ENCODE measurements around the gene VWA2.

VWA2 gene

DNA sequence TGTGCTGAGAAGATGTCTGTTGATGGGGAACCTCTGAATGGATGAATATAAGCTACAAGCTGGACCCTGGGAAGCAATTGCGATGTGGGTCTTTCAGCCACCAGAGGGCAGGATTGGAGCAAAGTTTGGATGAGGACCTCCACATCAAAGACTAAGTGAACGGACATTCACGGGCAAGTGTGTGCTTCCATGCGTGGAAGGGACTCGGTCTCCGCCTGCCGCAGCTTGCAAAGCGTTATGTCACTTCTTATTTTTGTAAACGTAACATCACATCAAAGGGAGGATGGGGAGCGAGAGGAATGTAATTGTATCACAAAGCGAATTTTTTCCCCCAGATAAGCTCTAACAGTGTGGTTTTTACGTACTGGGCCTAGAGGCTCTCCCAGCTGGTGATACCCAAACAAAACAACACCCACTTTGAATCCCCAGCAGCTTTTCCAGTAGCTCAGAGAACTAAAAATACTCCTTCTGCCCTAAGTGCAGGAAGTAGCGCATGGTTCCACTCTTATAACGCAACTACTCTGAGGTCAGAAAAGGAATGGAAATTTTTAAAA, 65.0 kb downstream of the VWA2 start:
- no peaks in the 10 kb centered on the region for H3K36me3 ChIP-seq (ENCODE audit: control insufficient read depth, insufficient read depth, low read length)
- no peaks in the 10 kb centered on the region for H3K27me3 ChIP-seq (ENCODE audit: control insufficient read depth, insufficient read depth, low read length)
- peak overlapping the region; percentile 90 for H3K4me3 ChIP-seq (ENCODE audit: low read depth, low read length)
- no peaks in the 10 kb centered on the region for H3K9me3 ChIP-seq (ENCODE audit: control insufficient read depth, insufficient read depth, low read length)
- H3K9ac ChIP-seq (ENCODE audit: low read depth, low read length): peak overlapping the region; percentile 20
- H3K4me1 ChIP-seq (ENCODE audit: control insufficient read depth, insufficient read depth, low read length): peaks cover 4% of the 10 kb centered on the region

DNA sequence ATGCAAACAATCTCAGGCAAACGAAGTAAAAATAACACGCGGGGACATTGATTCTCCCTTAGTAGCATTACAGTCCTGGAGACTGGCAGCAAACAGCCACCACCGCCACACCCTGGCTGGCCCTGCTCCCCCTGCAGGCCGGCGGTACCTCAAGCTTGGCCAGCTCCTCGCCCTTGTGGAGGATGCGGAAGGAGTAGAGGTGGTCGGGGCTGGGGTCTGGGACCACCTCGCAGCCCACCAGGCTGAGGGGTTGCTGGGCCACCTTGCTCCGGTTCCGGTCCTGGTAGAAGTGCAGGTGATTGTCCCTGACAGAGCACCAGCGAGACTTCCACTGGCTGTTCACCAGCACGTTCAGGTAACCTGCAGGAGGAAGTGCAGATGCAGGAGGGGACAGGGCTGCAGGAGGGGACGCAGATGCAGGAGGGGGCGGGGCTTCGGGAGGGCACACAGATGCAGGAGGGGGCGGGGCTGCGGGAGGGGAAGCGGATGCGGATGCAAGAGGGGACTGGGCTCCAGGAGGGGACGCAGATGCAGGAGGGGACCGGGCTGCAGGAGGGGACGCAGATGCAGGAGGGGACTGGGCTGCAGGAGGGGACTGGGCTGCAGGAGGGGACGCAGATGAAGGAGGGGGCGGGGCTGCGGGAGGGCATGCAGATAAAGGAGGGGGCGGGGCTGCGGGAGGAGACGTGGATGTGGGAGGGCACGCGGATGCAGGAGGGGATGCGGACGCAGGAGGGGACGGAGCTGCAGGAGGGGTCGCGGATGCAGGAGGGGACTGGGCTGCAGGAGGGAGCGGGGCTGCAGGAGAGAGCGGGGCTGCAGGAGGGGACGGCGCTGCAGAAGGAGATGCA, 65.7 kb downstream of the VWA2 start:
- no peaks in the 10 kb centered on the region for H3K27me3 ChIP-seq (ENCODE audit: control insufficient read depth, insufficient read depth, low read length)
- no peaks in the 10 kb centered on the region for H3K9me3 ChIP-seq (ENCODE audit: control insufficient read depth, insufficient read depth, low read length)
- H3K36me3 ChIP-seq (ENCODE audit: control insufficient read depth, insufficient read depth, low read length): no peaks in the 10 kb centered on the region
- H3K9ac ChIP-seq (ENCODE audit: low read depth, low read length): peak overlapping the region; percentile 20
- H3K4me3 ChIP-seq (ENCODE audit: low read depth, low read length): peak overlapping the region; percentile 90
- peaks cover 4% of the 10 kb centered on the region for H3K4me1 ChIP-seq (ENCODE audit: control insufficient read depth, insufficient read depth, low read length)

DNA sequence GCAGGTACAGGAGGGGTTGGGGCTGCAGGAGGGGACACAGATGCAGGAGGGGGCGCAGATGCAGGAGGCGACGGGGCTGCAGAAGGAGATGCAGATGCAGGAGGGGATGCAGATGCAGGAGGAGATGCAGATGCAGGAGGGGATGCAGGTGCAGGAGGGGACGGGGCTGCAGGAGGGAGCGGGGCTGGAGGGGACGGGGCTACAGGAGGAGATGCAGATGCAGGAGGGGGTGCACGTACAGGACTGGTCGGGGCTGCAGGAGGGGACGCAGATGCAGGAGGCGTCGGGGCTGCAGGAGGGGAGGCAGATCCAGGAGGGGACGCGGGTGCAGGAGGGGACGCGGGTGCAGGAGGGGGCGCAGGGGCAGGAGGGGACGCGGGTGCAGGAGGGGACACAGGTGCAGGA, 66.5 kb downstream of the VWA2 start:
- Histone ChIP-seq H3K9ac (ENCODE audit: low read depth, low read length) (no peak overlapping the region), H3K27me3 (ENCODE audit: control insufficient read depth, insufficient read depth, low read length) (no peaks in the 10 kb centered on the region), H3K4me3 (ENCODE audit: low read depth, low read length) (no peak overlapping the region), H3K4me1 (ENCODE audit: control insufficient read depth, insufficient read depth, low read length) (peaks cover 4% of the 10 kb centered on the region), H3K36me3 (ENCODE audit: control insufficient read depth, insufficient read depth, low read length) (no peaks in the 10 kb centered on the region), H3K9me3 (ENCODE audit: control insufficient read depth, insufficient read depth, low read length) (no peaks in the 10 kb centered on the region)

DNA sequence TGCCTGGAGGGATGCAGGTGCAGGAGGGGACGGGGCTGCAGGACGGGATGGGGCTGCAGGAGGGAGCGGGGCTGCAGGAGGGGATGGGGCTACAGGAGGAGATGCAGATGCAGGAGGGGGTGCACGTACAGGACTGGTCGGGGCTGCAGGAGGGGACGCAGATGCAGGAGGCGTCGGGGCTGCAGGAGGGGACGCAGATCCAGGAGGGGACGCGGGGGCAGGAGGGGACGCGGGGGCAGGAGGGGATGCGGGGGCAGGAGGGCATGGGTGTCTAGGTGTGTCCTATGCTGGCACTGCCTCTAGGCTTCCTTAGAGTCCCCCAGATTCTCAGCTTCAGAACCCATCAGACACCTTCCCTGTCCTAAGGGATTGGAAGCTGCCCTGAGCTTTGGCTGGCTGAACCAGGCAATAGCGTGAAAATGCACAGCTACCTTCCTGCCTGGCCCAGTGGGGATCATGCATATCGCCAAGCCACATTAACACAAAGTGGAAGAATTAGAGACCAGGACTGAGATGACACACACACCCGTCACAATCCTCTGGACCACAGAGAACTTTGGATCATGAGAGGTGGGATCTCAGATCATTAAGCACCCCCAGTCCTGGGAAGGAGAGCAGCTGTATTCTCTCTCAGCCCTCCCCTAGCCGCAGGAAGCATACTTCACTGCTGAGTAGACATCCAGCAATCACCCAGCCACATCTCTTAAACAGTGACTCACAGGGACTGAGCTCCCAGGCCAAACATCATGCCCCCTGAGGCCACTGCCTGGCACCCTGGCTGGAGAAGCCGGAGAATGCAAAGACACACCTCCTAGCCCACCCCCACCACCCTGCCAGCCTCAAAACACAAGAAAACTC, 67.3 kb downstream of the VWA2 start:
- Histone ChIP-seq H3K9ac (ENCODE audit: low read depth, low read length) (no peak overlapping the region), H3K27me3 (ENCODE audit: control insufficient read depth, insufficient read depth, low read length) (no peaks in the 10 kb centered on the region), H3K4me1 (ENCODE audit: control insufficient read depth, insufficient read depth, low read length) (peaks cover 4% of the 10 kb centered on the region), H3K4me3 (ENCODE audit: low read depth, low read length) (no peak overlapping the region), H3K36me3 (ENCODE audit: control insufficient read depth, insufficient read depth, low read length) (no peaks in the 10 kb centered on the region), H3K9me3 (ENCODE audit: control insufficient read depth, insufficient read depth, low read length) (no peaks in the 10 kb centered on the region)

DNA sequence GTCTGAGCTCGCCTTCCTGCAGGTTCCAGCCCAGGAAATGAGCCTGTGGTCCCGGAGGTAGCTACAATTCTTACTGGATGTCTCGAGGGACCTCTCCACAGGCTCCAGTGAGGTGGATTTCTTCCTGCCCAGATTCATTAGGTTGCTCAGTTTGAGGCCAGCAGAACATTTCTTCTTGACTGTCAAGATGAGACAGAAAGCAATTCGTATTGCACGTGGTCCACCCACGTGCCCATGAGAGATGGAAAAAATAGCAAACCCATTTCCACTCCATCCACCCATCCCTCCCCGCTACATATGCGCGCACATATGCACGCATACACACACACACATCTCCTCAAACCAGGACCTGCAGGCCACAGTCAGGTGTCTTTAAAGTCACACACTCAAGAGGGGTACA, 68.7 kb downstream of the VWA2 start:
- Histone ChIP-seq H3K36me3 (ENCODE audit: control insufficient read depth, insufficient read depth, low read length) (no peaks in the 10 kb centered on the region), H3K27me3 (ENCODE audit: control insufficient read depth, insufficient read depth, low read length) (no peaks in the 10 kb centered on the region), H3K9me3 (ENCODE audit: control insufficient read depth, insufficient read depth, low read length) (no peaks in the 10 kb centered on the region), H3K4me3 (ENCODE audit: low read depth, low read length) (no peak overlapping the region), H3K4me1 (ENCODE audit: control insufficient read depth, insufficient read depth, low read length) (peaks cover 4% of the 10 kb centered on the region), H3K9ac (ENCODE audit: low read depth, low read length) (no peak overlapping the region)

DNA sequence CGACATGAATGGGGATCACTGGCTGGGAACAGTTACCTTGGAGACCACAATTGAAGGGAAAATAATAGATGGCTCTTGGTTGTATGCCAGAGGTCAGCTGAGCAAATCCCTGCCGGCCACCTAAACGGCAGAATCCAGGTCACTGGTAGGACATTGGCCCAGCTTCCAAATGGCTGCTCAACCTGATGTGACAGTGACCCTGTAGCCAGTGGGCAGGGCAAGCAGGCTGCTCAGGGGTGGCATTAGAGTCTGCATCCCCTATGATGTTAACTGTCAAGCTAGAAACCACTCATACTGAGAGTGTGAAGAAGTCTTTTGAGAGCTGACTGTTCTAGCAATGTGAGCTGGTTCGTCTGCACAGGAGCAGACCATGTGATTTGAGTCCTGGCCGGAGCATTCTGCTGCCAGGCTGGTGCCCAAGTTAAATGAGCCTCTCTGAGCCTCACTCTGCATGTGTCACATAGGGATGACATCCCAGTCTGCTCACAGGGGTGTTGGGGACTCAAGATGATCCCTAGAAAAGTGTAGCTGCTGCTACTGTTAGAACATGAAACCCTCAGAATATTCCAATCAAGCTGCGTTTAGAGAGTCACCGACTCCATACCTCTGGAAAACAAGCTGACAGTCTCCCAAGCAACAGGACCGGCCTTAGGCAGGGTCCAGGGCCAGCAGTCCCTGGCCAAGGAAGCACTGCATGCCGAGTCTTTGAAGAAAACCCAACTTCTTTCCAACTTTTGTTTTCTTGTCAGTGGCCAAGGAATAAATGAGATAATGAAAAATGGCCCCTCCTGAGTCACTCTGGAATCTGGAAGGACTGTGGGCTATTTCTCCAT, 69.7 kb downstream of the VWA2 start:
- Histone ChIP-seq H3K36me3 (ENCODE audit: control insufficient read depth, insufficient read depth, low read length) (no peaks in the 10 kb centered on the region), H3K4me3 (ENCODE audit: low read depth, low read length) (no peak overlapping the region), H3K9me3 (ENCODE audit: control insufficient read depth, insufficient read depth, low read length) (no peaks in the 10 kb centered on the region), H3K9ac (ENCODE audit: low read depth, low read length) (no peak overlapping the region), H3K4me1 (ENCODE audit: control insufficient read depth, insufficient read depth, low read length) (peaks cover 4% of the 10 kb centered on the region), H3K27me3 (ENCODE audit: control insufficient read depth, insufficient read depth, low read length) (no peaks in the 10 kb centered on the region)

DNA sequence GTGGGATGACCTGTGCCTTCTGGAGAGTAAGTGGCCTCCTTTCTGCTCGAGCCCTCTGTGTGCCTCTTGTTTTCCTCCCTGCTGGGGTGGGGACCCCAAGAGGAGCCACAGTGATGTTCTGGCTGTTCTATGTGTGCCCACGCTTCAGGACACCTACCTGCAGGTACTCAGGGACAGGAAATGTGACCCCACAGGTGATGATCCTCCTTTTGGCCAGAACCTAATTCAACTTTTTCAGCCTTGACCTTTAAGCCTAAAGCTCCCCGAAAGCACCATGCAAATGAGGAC, 70.3 kb downstream of the VWA2 start:
- no peaks in the 10 kb centered on the region for H3K27me3 ChIP-seq (ENCODE audit: control insufficient read depth, insufficient read depth, low read length)
- no peaks in the 10 kb centered on the region for H3K9me3 ChIP-seq (ENCODE audit: control insufficient read depth, insufficient read depth, low read length)
- H3K36me3 ChIP-seq (ENCODE audit: control insufficient read depth, insufficient read depth, low read length): no peaks in the 10 kb centered on the region
- no peak overlapping the region for H3K9ac ChIP-seq (ENCODE audit: low read depth, low read length)
- no peak overlapping the region for H3K4me3 ChIP-seq (ENCODE audit: low read depth, low read length)
- H3K4me1 ChIP-seq (ENCODE audit: control insufficient read depth, insufficient read depth, low read length): peaks cover under 1% of the 10 kb centered on the region

DNA sequence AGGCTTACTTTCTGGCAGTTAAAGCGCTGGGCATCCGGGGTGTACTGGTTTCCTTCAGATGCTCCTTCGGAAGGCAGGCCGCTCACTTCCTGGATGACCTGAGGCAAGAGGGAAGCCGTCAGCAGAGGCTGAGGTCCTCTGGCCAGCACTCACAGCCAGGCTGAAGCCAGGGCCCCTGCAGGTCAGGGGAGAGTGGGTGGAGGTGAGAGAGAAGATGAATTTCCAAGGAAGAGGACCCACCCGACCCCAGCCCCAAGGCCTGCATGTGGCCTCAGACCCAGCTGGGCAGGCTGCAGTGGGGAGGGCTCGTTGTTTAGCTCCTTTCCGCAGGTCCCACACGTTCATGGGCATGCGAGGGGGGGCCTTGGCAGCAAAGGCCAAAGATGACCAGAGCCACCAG, 71.3 kb downstream of the VWA2 start:
- H3K36me3 ChIP-seq (ENCODE audit: control insufficient read depth, insufficient read depth, low read length): no peaks in the 10 kb centered on the region
- H3K27me3 ChIP-seq (ENCODE audit: control insufficient read depth, insufficient read depth, low read length): no peaks in the 10 kb centered on the region
- no peak overlapping the region for H3K9ac ChIP-seq (ENCODE audit: low read depth, low read length)
- H3K4me3 ChIP-seq (ENCODE audit: low read depth, low read length): no peak overlapping the region
- no peaks in the 10 kb centered on the region for H3K9me3 ChIP-seq (ENCODE audit: control insufficient read depth, insufficient read depth, low read length)
- H3K4me1 ChIP-seq (ENCODE audit: control insufficient read depth, insufficient read depth, low read length): no peaks in the 10 kb centered on the region

DNA sequence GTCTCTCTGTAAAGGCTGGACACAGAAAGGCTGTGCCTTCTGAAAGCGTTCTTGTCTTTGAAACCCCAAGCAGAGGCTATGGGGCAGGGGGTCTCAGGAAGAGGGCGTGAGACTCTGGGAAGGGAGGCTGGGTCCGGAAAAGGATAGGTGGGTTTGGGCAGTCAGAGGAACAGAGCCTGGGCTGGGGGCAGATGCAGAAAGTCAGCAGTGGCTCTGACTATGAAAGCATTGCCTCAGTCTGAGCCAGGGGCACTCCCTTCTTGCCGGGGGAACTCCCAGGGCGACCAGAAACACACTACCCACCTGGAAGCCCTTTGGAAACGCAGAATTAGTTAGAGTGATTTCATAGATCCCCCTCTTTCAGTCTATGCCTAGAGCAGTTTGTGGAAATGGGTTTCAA, 72.0 kb downstream of the VWA2 start:
- no peak overlapping the region for H3K9ac ChIP-seq (ENCODE audit: low read depth, low read length)
- no peaks in the 10 kb centered on the region for H3K27me3 ChIP-seq (ENCODE audit: control insufficient read depth, insufficient read depth, low read length)
- no peak overlapping the region for H3K4me3 ChIP-seq (ENCODE audit: low read depth, low read length)
- no peaks in the 10 kb centered on the region for H3K4me1 ChIP-seq (ENCODE audit: control insufficient read depth, insufficient read depth, low read length)
- H3K36me3 ChIP-seq (ENCODE audit: control insufficient read depth, insufficient read depth, low read length): no peaks in the 10 kb centered on the region
- H3K9me3 ChIP-seq (ENCODE audit: control insufficient read depth, insufficient read depth, low read length): no peaks in the 10 kb centered on the region

DNA sequence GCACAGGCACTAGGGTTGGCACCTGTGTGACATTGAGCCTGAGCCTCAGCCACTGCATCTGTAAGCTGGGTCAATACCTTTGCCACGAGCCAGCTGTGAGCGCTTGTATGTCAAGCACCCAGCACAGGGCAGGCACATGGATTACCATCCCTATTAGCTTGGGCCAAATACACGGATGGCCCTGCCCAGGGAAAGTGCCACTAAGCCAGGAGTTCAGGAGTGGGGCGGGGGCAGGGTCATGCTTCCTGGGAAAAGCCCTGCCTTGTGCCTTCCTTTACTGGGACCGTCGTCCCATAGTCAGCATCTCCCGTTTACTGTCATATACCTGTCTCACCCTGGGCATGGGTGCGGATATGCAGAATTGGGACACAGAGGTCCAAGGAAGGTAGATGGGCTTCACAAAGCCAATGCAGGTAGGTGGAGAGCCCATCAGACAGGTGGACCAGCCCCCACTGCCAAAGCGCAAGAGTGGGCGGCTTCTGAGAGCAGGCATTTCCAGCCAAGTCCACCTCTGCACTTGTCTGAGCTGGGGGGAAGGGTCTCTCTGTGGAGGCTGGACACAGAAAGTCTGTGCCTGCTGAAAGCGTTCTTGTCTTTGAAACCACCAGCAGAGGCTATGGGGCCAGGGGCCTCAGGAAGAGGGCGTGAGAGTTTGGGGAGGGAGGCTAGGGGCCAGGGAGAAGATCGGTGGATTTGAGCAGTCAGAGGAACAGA, 72.6 kb downstream of the VWA2 start:
- Histone ChIP-seq H3K9ac (ENCODE audit: low read depth, low read length) (no peak overlapping the region), H3K9me3 (ENCODE audit: control insufficient read depth, insufficient read depth, low read length) (no peaks in the 10 kb centered on the region), H3K4me3 (ENCODE audit: low read depth, low read length) (no peak overlapping the region), H3K4me1 (ENCODE audit: control insufficient read depth, insufficient read depth, low read length) (no peaks in the 10 kb centered on the region), H3K27me3 (ENCODE audit: control insufficient read depth, insufficient read depth, low read length) (no peaks in the 10 kb centered on the region), H3K36me3 (ENCODE audit: control insufficient read depth, insufficient read depth, low read length) (no peaks in the 10 kb centered on the region)

DNA sequence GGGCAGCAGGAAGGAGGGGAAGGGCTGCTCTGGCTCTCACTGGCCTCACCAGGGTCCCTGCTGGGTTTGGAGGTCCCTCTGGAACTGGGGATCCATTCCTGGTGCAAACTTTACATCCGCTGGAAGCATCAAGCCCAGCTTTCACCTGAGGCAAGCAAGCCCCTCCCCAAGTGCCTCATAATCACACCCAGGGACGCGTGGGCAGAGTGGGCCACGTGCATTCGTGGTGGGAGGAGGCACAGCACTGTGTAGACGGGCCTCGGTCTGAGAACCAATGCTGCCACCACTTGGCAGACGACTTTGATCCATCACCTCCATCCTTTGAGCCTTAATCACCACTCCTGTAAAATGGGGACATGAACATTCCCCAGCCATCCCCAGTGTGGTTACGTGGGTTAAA, 74.1 kb downstream of the VWA2 start:
- Histone ChIP-seq H3K4me3 (ENCODE audit: low read depth, low read length) (no peak overlapping the region), H3K9ac (ENCODE audit: low read depth, low read length) (no peak overlapping the region), H3K27me3 (ENCODE audit: control insufficient read depth, insufficient read depth, low read length) (no peaks in the 10 kb centered on the region), H3K9me3 (ENCODE audit: control insufficient read depth, insufficient read depth, low read length) (no peaks in the 10 kb centered on the region), H3K4me1 (ENCODE audit: control insufficient read depth, insufficient read depth, low read length) (no peaks in the 10 kb centered on the region), H3K36me3 (ENCODE audit: control insufficient read depth, insufficient read depth, low read length) (no peaks in the 10 kb centered on the region)

All from iPS-15b (cell line).